Cardiac muscle cell (in vitro differentiated cells and primary cell): Measurements from ENCODE around the gene STX4. TPM values are rescaled to one million over a fixed set of nuclear protein-coding genes. Genes with fewer than 3 reads are reported as not detected.
A peak's percentile ranks its signal among the peaks of the same experiment; 100 is the strongest.

Source experiments
- DNase-seq, 2 donors: peaks; one replicate each; pipeline versions ENCODE4 v3.0.0 to v3.0.0-alpha.2; 2010 to 2017; ENCODE audit warnings: low read depth in 1 of 2, low spot score in 1 of 2
- H3K27ac ChIP-seq: fragments of 200-600 bp; sonication (generic); 2 replicates; pipeline ENCODE4 v1.5.1; 2016
- H3K27me3 ChIP-seq: fragments of 200-600 bp; sonication (generic); 2 replicates; pipeline ENCODE4 v1.6.0; 2016; ENCODE audit warnings: control low read depth
- H3K36me3 ChIP-seq: fragments of 200-600 bp; sonication (generic); 2 replicates; pipeline ENCODE4 v1.5.1; 2016; ENCODE audit warnings: control low read depth
- H3K4me1 ChIP-seq: fragments of 200-600 bp; sonication (generic); 2 replicates; pipeline ENCODE4 v1.8.1; 2017; ENCODE audit warnings: low read depth, mild to moderate bottlenecking, mixed run types
- H3K4me3 ChIP-seq: fragments of 200-600 bp; sonication (generic); 2 replicates; pipeline ENCODE4 v1.5.1; 2016; ENCODE audit warnings: mild to moderate bottlenecking
- H3K9me3 ChIP-seq: fragments of 200-600 bp; sonication (generic); 2 replicates; pipeline ENCODE4 v1.5.1; 2017; ENCODE audit warnings: low read depth, mild to moderate bottlenecking, control low read depth
- polyA plus RNA-seq: library from polyadenylated mRNA; unstranded; fragments of >200 nt; fragmentation: Nextera tagmentation; extraction: Ambion mirVana; gene quantifications from 2 replicates; pipeline ENCODE4 v1.2.1, GENCODE V29; 2016
- total RNA-seq: library from RNA; depleted of rRNA; stranded (reverse); fragments of >200 nt; gene quantifications from 2 replicates; pipeline ENCODE4 v1.2.3, GENCODE V29; 2016
- TF ChIP-seq, protein P1 (sequence below): IDR thresholded peaks from 2 replicates; pipeline ENCODE4 v1.5.1; 2012; ENCODE audit warnings: low read depth, mild to moderate bottlenecking, low read length

The STX4 gene
- total and polyA plus RNA-seq, 2 experiments from 2014 or later: 25.3 to 53.2 TPM

DNA sequence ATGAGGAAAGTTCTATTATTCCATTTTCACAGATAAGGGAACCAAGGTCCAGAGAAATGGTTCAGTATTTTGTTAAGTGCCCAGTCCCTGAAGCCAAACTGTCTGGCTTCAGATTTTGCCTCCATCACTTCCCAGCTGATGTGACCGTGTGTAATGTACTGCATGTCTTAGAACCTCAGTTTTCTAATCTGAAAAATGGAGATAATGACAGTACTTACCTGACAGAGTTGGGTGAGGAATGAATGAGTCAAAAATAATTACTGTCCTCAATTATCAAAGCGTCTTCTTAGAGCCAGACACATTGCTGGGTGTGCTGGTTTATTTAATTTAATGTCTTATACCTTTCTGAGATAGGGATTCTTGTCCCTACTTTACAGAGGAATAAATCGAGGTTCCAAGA, 34.0 kb downstream of the STX4 start:
- Histone ChIP-seq H3K4me3 (no peak overlapping the region), H3K36me3 (no peaks in the 10 kb centered on the region), H3K9me3 (no peaks in the 10 kb centered on the region), H3K27ac (no peak overlapping the region), H3K27me3 (no peaks in the 10 kb centered on the region), H3K4me1 (peaks cover 5% of the 10 kb centered on the region)
- no peak for DNase-seq
- TF ChIP-seq, protein P1, sequence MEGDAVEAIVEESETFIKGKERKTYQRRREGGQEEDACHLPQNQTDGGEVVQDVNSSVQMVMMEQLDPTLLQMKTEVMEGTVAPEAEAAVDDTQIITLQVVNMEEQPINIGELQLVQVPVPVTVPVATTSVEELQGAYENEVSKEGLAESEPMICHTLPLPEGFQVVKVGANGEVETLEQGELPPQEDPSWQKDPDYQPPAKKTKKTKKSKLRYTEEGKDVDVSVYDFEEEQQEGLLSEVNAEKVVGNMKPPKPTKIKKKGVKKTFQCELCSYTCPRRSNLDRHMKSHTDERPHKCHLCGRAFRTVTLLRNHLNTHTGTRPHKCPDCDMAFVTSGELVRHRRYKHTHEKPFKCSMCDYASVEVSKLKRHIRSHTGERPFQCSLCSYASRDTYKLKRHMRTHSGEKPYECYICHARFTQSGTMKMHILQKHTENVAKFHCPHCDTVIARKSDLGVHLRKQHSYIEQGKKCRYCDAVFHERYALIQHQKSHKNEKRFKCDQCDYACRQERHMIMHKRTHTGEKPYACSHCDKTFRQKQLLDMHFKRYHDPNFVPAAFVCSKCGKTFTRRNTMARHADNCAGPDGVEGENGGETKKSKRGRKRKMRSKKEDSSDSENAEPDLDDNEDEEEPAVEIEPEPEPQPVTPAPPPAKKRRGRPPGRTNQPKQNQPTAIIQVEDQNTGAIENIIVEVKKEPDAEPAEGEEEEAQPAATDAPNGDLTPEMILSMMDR: no peak

DNA sequence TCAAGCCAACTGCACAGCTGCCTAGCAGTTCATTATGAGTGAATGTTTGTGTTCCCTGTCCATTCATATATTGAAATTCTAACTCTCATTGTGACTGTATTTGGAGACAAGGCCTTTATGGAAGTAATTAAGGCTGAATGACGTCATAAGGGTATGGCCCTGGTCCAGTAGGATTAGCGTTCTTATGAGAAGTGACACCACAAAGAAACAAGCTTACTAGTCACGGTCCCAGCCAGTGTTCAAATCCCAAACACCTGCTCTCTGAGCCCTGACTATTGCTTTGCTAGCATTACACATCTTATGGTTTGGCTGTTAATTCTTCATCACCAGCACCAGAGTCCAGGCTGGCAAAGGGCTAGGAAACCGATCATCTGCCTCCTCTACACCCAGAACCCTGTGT, 38.5 kb downstream of the STX4 start:
- no peaks in the 10 kb centered on the region for H3K9me3 ChIP-seq
- no peaks in the 10 kb centered on the region for H3K27me3 ChIP-seq
- H3K27ac ChIP-seq: peak overlapping the region; percentile 7
- H3K4me3 ChIP-seq: peak overlapping the region; percentile 98
- DNase-seq: peak in 1 of 2 donors; percentile 57
- TF ChIP-seq, protein P1: no peak
- H3K36me3 ChIP-seq: no peaks in the 10 kb centered on the region
- peaks cover 5% of the 10 kb centered on the region for H3K4me1 ChIP-seq

DNA sequence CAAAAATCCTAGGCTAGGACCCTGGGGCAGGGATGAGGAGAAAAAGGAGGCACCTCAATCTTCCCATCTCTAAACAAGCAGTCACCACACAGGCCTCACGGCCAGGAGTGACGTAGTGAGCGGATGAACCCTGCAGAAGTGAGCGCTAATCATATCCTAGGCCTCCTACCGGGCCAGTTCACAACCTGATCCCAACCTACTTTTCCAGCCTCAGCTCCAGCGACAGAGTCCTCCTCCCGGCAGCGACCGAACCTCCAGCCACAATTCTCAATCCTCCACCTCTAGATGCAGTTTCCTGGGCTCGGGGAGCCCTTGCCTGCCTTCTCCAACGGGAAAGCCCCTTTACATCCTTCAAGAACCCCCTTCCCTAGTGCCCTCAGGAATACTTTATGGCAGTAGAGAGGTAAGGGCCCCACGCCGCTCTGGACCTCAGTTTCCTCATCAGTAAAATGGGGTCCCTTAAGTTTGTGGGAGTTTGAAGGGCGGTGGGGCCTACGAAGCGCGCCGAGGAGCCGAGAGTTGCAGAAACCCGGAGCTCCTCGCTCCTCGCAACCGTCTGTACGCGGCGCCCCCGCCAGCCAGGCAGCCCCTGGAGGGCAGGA, 39.3 kb downstream of the STX4 start:
- peaks cover 5% of the 10 kb centered on the region for H3K4me1 ChIP-seq
- H3K4me3 ChIP-seq: peak overlapping the region; percentile 98
- H3K36me3 ChIP-seq: peaks cover 6% of the 10 kb centered on the region
- H3K27me3 ChIP-seq: no peaks in the 10 kb centered on the region
- peak overlapping the region; percentile 87 for H3K27ac ChIP-seq
- H3K9me3 ChIP-seq: no peaks in the 10 kb centered on the region
- DNase-seq: peak in 1 of 2 donors; percentile 48
- TF ChIP-seq, protein P1: no peak

DNA sequence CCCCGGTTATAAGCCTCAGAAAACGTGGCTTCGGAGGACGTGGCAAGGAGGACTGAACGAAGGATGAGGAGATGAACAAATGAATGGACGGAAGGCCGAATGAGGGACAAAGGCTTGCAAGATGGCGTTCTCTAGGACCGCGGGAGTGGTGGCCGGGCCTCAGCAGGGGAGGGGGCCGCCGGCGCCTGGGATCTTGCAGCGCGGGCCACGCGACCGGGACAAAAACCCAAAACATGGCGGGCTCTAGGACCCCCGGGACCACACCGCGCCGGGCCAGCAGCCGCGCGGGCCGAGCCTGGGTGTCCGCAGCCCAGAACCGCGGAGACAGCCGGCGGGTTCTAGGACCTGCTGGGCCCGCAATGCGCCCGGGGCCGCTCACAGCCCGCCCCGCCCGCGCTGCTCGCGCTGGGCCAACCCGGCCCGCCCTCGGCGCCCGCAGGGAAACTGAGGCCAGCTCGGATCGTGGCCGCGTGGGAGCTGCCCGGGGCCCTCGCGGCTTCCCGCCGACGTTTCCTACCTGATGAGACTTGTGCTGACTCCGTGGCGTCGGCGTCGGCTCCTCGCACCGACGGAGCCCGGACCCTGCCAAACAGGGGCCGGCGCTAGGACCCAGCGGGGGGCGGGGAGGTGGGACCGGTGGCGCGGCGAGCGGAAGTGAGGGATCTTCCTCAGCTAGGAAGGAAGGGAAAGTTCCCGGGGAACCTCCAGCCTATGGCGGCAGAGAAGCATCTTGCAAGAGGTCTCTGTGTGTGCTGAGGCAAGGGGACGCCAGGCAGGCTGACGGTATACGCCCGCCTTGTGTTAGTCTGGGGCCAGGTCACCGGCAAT, 40.0 kb downstream of the STX4 start:
- no peaks in the 10 kb centered on the region for H3K9me3 ChIP-seq
- TF ChIP-seq, protein P1: no peak
- H3K36me3 ChIP-seq: peaks cover 12% of the 10 kb centered on the region
- H3K27ac ChIP-seq: peak overlapping the region; percentile 87
- H3K27me3 ChIP-seq: no peaks in the 10 kb centered on the region
- peak overlapping the region; percentile 98 for H3K4me3 ChIP-seq
- peak; percentile 94 to 95 for DNase-seq
- H3K4me1 ChIP-seq: peaks cover 5% of the 10 kb centered on the region

DNA sequence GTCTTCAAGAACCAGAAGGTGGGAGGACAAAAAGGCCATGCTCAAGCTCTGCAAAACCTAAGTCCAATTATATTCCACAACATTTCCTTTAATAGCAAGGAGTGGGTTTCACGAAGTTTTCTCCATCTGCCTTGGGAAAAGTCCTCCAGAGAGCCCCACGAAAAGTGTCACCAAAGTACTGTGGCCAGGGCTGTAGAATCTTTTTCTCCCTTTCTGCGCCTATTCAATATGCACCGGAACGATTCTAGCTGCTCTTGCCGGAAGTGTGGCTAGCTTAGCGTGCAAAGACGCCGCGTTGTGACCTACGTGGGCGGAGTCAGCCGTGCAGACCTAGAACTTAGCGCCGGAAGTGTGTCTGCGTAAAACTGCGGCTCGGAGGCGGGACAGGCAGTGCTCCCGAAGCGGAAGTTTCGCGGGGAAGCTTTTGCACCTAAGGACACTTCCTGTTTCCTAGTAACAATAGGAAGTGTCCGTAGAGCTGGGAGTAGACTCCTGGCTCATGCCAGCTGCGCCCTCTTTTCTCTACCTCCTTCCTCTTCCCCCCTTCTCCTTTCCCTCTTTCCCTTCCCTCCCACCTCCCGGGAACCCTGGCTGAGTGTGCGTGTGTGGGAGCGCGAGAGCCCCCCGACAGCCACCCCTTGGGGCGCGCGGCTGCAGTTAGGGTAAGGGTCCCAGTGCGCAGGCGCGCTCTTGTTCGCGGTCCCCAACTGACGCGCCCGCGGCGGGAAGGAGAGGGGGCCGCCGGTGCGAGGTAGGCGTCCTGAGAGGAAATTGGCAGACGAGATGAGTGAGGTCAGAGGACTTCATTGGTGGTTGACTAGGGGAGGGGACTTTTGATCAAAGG, 40.8 kb downstream of the STX4 start, which contains the start of the genes ZNF646 and ZNF668:
Gene ZNF646 (plus strand): TSS at position 453 of the 844 bp plus-strand sequence. CDS start 1,903 bp downstream, outside the sequence.
Gene ZNF668 (minus strand): TSS at position 271 of the 844 bp plus-strand sequence. CDS start 9,781 bp downstream, outside the sequence.
- Histone ChIP-seq H3K4me1 (peaks cover 5% of the 10 kb centered on the region), H3K36me3 (peaks cover 18% of the 10 kb centered on the region), H3K27me3 (no peaks in the 10 kb centered on the region), H3K27ac (peak within 1 kb of the TSS; percentile 87), H3K4me3 (peak within 1 kb of the TSS; percentile 98), H3K9me3 (no peaks in the 10 kb centered on the region)
- TF ChIP-seq, protein P1: no peak
- peak; percentile 99 to 100 for DNase-seq
